ENCODE data around the gene TFF3. TPM values are rescaled to one million over a fixed set of nuclear protein-coding genes. Genes with fewer than 3 reads are reported as not detected.
A peak's percentile ranks its signal among the peaks of the same experiment; 100 is the strongest.

Gene TFF3
- total RNA-seq, 1 donor from 2014 or later, result 0.48 TPM

- peak; percentile 12 for DNase-seq (ENCODE audit: low spot score)
These were observed 25.3 kb downstream of the TFF3 start for GRCh38 chr21:42289926-42290325.

GRCh38 chr21:42288962-42289361 lies 26.2 kb downstream of the TFF3 start:
- no peak for DNase-seq (ENCODE audit: low spot score)

- DNase-seq (ENCODE audit: low spot score), result no peak
These were observed 27.8 kb downstream of the TFF3 start for GRCh38 chr21:42287193-42288083.

GRCh38 chr21:42286416-42286815 lies 28.8 kb downstream of the TFF3 start:
- no peak for DNase-seq (ENCODE audit: low spot score)

GRCh38 chr21:42285569-42286245 lies 29.5 kb downstream of the TFF3 start:
- no peak for DNase-seq (ENCODE audit: low spot score)

GRCh38 chr21:42282715-42283114 lies 32.5 kb downstream of the TFF3 start:
- DNase-seq (ENCODE audit: low spot score), result no peak

- DNase-seq (ENCODE audit: low spot score), result no peak
These were observed 33.2 kb downstream of the TFF3 start for GRCh38 chr21:42282021-42282420.

- no peak for DNase-seq (ENCODE audit: low spot score)
These were observed 34.0 kb downstream of the TFF3 start for GRCh38 chr21:42281181-42281680.

- no peak for DNase-seq (ENCODE audit: low spot score)
These were observed 34.6 kb downstream of the TFF3 start for GRCh38 chr21:42280356-42281180.

- DNase-seq (ENCODE audit: low spot score), result no peak
These were observed 35.3 kb downstream of the TFF3 start for GRCh38 chr21:42279888-42280287.

- DNase-seq (ENCODE audit: low spot score), result no peak
These were observed 35.8 kb downstream of the TFF3 start for GRCh38 chr21:42279341-42279871.

GRCh38 chr21:42278451-42279149 lies 36.6 kb downstream of the TFF3 start:
- DNase-seq (ENCODE audit: low spot score), result no peak

- no peak for DNase-seq (ENCODE audit: low spot score)
These were observed 37.6 kb downstream of the TFF3 start for GRCh38 chr21:42277593-42277992.

- DNase-seq (ENCODE audit: low spot score), result no peak
These were observed 38.6 kb downstream of the TFF3 start for GRCh38 chr21:42276526-42277154.

GRCh38 chr21:42276076-42276475 lies 39.1 kb downstream of the TFF3 start:
- no peak for DNase-seq (ENCODE audit: low spot score)

GRCh38 chr21:42272984-42273600 lies 42.1 kb downstream of the TFF3 start:
- DNase-seq (ENCODE audit: low spot score), result no peak

GRCh38 chr21:42272109-42272962 lies 42.9 kb downstream of the TFF3 start:
- DNase-seq (ENCODE audit: low spot score), result no peak

GRCh38 chr21:42271065-42271464 lies 44.1 kb downstream of the TFF3 start:
- DNase-seq (ENCODE audit: low spot score), result no peak

- no peak for DNase-seq (ENCODE audit: low spot score)
These were observed 45.8 kb downstream of the TFF3 start for GRCh38 chr21:42269386-42269785.
